Fibroblast of the aortic adventitia (primary cell): ENCODE results near the gene RBKS. TPM values are rescaled to one million over a fixed set of nuclear protein-coding genes. Genes with fewer than 3 reads are reported as not detected.

Experiments used
- DNase-seq: peaks from one replicate; pipeline ENCODE4 v3.0.0-alpha.2; 2010; ENCODE audit warnings: low read depth
- H3K4me3 ChIP-seq: 2 replicates; pipeline ENCODE4 v1.5.1; 2011; ENCODE audit warnings: low read depth, mild to moderate bottlenecking, control low read depth, low read length, moderate library complexity
- total RNA-seq: library from RNA; depleted of rRNA; stranded (reverse); fragments of >200 nt; gene quantifications from 2 replicates; pipeline ENCODE4 v1.2.3, GENCODE V29; 2012; ENCODE audit warnings: low replicate concordance
- TF ChIP-seq, protein P1 (sequence below): IDR thresholded peaks from 2 replicates; pipeline ENCODE4 v1.5.1; 2011; ENCODE audit warnings: mild to moderate bottlenecking, low read length, control low read depth, inconsistent platforms; ENCODE audit not compliant: insufficient read depth

The RBKS gene
- total RNA-seq, 1 donor: 1.4 TPM

DNA sequence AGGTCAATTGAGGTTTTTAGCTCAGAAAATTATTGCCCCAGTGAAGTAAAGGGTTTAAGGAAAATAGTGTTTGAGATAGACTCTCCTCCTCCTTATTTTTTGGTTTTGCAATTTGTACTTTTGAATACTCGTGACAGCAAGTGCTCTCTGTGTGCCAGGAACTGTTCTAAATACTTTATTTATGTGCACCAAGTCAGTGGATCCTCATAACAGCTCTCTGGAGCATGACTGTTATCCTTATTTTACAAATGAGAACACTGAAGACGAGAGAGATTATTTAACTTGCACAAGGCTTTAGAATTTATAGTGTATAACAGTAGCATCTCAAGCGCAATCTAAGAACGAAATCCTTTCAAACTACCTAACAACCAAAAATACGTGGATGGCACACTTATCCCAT, 25.0 kb upstream of the RBKS start:
- no peak overlapping the region for H3K4me3 ChIP-seq
- TF ChIP-seq, protein P1, sequence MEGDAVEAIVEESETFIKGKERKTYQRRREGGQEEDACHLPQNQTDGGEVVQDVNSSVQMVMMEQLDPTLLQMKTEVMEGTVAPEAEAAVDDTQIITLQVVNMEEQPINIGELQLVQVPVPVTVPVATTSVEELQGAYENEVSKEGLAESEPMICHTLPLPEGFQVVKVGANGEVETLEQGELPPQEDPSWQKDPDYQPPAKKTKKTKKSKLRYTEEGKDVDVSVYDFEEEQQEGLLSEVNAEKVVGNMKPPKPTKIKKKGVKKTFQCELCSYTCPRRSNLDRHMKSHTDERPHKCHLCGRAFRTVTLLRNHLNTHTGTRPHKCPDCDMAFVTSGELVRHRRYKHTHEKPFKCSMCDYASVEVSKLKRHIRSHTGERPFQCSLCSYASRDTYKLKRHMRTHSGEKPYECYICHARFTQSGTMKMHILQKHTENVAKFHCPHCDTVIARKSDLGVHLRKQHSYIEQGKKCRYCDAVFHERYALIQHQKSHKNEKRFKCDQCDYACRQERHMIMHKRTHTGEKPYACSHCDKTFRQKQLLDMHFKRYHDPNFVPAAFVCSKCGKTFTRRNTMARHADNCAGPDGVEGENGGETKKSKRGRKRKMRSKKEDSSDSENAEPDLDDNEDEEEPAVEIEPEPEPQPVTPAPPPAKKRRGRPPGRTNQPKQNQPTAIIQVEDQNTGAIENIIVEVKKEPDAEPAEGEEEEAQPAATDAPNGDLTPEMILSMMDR: no peak
- DNase-seq: peak; percentile 35

DNA sequence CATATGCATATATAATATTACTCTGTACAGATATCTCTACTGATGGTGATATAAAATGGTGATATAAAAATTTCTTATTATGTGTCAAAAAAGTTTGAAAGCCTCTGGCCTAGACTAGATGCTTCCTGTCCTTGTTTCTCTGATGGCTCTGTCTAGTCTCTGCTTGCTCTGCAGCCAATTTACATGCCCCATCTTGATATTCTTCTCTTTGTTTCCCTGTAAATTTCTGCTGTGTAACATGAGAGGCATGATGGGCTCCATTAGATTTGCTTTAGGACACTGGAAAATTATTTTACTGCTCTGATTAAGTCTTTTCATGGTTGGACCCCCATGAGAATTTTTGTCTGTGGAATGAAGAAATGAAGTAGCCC, 24.6 kb upstream of the RBKS start:
- DNase-seq: no peak
- TF ChIP-seq, protein P1: no peak
- H3K4me3 ChIP-seq: no peak overlapping the region

DNA sequence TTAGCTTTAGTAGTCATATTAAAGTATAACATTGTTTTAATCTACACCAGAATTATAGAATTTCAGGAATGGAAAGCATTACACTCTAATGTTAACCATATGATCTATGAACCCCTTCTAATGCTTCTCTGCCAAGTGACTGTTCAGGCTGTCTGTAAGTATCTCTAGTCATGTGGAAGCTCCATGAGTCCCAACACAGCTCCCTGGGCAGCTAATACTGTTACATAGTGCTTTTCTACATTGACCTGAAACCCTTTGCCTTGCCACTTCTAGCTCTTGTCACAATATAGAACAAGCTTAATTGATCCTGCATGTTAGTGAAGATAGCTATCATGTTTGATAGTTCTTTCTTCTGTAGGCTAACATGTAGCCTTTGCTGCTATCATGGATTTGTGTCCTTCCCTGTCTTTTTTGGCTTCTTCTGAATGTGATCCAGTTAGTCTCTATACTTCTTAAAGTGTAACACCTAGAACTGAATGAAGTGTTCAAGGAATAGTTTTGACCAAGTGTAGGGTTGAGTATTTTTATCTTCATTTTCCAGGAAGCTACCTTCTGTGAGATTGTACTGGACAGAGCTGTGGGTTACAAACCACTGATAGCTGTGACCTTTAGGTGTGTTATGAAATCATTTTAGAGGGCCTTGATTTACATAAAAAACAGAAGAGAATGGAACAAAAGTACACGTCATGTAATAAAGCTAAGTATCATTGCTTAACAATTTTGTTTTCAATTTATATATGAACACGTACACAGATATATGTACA, 24.0 kb upstream of the RBKS start:
- no peak overlapping the region for H3K4me3 ChIP-seq
- DNase-seq: peak; percentile 34
- TF ChIP-seq, protein P1: no peak

DNA sequence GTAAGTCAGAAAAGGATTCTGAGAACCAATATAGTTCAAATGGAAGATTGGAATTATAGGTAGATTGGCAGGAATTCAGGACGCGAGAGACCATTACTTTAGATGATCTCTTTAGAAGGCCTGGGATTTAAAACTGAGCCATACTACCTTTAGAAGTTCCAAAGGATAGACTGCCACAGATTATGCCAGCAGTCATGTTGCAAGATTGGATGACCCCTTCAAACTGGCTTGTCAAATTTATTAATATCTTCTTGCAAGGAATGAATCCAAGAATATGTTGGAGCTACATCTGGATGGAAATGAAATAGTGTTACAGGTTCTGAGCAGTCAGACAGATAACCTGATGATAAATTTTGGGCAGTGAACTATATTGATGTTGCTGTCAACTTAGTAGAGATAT, 22.3 kb upstream of the RBKS start:
- DNase-seq: no peak
- H3K4me3 ChIP-seq: no peak overlapping the region
- TF ChIP-seq, protein P1: no peak

DNA sequence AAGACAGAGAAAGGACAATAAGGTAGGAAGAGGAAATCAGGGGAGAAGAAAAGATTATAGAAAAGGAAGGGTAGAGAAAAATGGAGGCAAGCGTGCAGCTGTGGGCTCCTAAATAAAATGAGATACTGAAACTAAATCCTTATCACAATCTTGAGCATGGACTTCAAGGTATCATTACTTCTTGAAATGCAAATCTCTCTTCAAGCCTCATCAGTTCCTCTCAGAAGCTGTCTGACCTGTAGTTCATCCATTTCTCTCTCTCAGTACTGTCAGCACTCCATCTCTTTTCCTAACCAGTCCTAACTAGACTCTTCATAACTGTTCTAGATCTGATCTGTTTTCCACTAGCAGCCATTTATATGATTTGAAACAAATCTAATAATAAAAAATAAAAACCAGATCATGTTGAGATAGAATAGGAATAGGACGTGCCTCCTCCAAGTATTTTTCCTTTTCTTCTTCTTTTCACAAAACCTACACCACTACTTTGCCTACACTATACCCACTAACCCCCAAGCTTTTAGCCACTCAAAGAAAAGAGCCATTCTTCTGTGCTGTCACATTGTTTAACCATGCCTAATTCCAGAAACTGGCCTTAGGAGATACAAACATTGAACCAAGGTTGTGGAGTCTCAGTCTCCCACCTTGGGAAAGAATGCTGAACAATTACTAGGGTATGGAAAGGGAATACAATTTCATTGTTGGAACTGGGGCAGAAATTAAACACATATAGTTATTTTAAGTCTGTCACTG, 21.4 kb upstream of the RBKS start:
- TF ChIP-seq, protein P1: no peak
- no peak overlapping the region for H3K4me3 ChIP-seq
- DNase-seq: no peak

DNA sequence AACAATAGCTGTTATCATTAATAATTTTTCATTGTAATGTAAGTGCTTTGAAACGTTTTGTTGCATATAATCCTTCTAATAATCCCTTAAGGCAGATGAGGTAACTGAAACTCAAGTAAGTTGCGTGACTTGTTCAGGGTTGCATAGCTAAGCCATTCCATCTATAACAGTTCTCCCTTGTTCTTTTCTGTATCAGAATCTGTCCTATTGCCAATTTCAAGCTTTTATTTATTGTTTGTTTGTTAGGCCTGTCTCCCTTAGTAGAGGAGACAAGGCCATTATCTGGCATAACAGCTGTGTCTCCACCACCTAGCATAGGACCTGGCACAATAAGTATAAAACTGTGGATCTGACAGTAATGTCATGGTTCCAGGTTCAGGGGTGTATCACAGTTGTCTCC, 19.7 kb upstream of the RBKS start:
- DNase-seq: no peak
- H3K4me3 ChIP-seq: no peak overlapping the region
- TF ChIP-seq, protein P1: no peak
